NB4 (cell line): Measurements from ENCODE around the gene MMRN2.
"Not testable (repeated sequence)": the region's sequence is repeated elsewhere in the genome, so short reads cannot be mapped to it uniquely, and the experiment has no call there.

Experiments
- DNase-seq: peaks from one replicate; pipeline ENCODE4 v3.0.0; 2010; ENCODE audit warnings: low read depth
- H3K4me3 ChIP-seq: one replicate; pipeline ENCODE4 v1.5.1; 2011; ENCODE audit warnings: mild to moderate bottlenecking, low read depth, low read length, moderate library complexity
- CTCF ChIP-seq: IDR thresholded peaks from one replicate; pipeline ENCODE4 v1.5.1; 2012; ENCODE audit warnings: low read depth, low read length
- MAX ChIP-seq: IDR thresholded peaks from 2 replicates; pipeline ENCODE4 v1.6.1; 2011; ENCODE audit warnings: low read depth, low read length
- MYC ChIP-seq: IDR thresholded peaks from 2 replicates; pipeline ENCODE4 v1.6.1; 2011; ENCODE audit warnings: low read depth, low read length
- POLR2A ChIP-seq: IDR thresholded peaks from 2 replicates; pipeline ENCODE4 v1.6.1; 2011; ENCODE audit warnings: mild to moderate bottlenecking; ENCODE audit not compliant: insufficient read length; ENCODE audit errors: extremely low read depth

The MMRN2 gene

GRCh38 chr10:86957471-86958115 is at the start of gene MMRN2:
Gene MMRN2 (minus strand): TSS chr10:86957615. CDS start chr10:86957541, 74 bp downstream.
- no peak within 1 kb of the TSS for H3K4me3 ChIP-seq
- TF ChIP-seq MAX (peak; percentile 25; the same call in 1 of the 2 replicates), CTCF (no peak), MYC (0 out of 2 replicates have a peak, but pooled peaks have one; percentile 43)
- peak; percentile 79 for DNase-seq

- not testable (repeated sequence) for DNase-seq, H3K4me3 ChIP-seq
These were observed 49.7 kb upstream of the MMRN2 start for GRCh38 chr10:87007124-87007523.

GRCh38 chr10:87000491-87000890 is 43.1 kb upstream of the MMRN2 start:
- DNase-seq: peak; percentile 11
- TF ChIP-seq MYC: no peak
- no peak for TF ChIP-seq MAX
- TF ChIP-seq POLR2A: no peak
- TF ChIP-seq CTCF: no peak
- no peak overlapping the region for H3K4me3 ChIP-seq

- not testable (repeated sequence) for H3K4me3 ChIP-seq
- DNase-seq: peak; percentile 61
These were observed 42.5 kb upstream of the MMRN2 start for GRCh38 chr10:86999802-87000403.

- no peak for TF ChIP-seq MYC
- no peak for TF ChIP-seq MAX
- no peak for TF ChIP-seq CTCF
- TF ChIP-seq POLR2A: no peak
- no peak for DNase-seq
These were observed 35.5 kb upstream of the MMRN2 start for GRCh38 chr10:86992929-86993328.

GRCh38 chr10:86992456-86992855 is 35.0 kb upstream of the MMRN2 start:
- DNase-seq: no peak
- no peak overlapping the region for H3K4me3 ChIP-seq
- TF ChIP-seq CTCF (no peak), POLR2A (no peak), MAX (no peak), MYC (no peak)

More at GRCh38 chr10:86992929-86993328, 35.5 kb upstream of the MMRN2 start:
- no peak overlapping the region for H3K4me3 ChIP-seq

GRCh38 chr10:86991362-86991761 is 33.9 kb upstream of the MMRN2 start:
- not testable (repeated sequence) for DNase-seq, H3K4me3 ChIP-seq
